Measurements from ENCODE around the gene RPS6KA2.

Gene RPS6KA2

DNA sequence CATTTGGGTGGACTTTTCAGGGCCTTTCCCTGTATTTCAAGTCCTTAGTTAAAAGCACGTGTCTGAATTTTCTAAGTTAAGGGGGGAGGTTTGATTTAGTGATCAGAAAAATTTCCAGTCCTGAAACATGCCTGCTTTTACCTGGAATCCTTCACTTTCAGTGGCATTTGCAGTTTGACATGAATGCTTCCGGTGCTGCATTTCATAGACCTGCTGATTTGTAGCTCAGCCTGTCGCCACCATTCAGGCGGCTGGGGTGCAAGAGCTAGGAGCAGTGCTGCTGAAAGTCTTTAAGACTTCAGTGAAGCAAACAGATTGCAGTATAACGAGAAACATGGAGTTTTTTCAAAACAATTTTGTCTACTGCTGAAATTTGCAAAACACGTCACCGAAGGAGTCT is 14.0 kb downstream of the RPS6KA2 start:
- DNase-seq, result no peak

DNA sequence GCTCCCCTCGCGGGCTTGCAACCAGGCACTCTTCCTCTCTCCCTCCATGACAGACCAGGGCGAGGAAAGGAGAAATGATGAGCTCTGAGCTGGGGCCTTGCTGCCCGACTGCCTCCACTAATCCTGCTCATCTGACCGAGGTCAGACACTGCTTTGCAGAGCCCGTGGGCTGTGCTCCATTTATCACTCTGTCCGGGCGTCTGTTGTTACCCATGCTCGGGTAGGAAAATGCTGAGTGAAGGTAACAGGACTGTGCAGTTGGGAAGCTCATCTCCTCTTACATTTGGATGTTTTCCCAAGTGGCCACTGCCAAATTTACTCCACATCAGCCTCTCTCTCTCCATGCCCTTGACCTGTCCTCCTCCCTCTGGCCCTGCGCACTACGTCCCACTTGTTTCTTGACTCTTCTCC is 14.6 kb downstream of the RPS6KA2 start:
- no peak for DNase-seq

DNA sequence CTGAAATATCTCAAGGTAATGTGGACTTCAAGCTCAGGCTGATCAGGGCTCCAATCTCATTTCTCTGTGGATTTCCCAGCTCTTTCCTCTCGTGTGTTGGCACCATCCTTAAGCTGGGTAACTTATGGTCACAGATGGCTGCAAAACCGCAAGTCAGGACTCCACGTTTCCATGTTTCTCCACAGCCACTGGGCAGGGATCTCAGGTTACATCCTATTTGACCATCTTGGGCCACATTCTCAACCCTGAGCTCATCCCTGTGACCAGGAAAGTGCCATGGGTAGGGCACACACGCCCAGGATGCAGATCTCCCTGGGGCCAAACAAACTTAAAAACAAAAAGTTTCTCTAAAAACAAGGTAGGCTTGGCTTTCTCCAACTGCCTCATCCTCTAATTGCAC is 15.4 kb downstream of the RPS6KA2 start:
- DNase-seq, result no peak

DNA sequence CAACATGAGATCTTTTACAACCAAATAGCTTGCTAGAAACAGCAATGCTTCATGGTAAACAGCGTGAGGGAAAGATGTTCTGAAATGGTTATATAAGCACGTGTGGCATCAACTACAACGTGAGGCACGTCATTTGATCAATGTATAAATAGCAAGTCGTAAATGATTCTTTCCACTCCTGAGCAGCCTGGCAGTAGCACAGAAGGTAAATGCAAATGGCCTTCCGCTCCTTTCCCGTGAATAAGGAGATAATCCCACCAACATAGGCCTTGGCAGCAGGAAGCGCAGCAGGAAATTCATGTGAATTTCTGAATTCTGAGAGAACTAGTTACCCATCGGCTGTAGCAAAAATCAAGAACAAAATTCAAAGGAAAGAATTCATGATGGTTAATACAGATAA is 17.0 kb downstream of the RPS6KA2 start:
- DNase-seq, result no peak

DNA sequence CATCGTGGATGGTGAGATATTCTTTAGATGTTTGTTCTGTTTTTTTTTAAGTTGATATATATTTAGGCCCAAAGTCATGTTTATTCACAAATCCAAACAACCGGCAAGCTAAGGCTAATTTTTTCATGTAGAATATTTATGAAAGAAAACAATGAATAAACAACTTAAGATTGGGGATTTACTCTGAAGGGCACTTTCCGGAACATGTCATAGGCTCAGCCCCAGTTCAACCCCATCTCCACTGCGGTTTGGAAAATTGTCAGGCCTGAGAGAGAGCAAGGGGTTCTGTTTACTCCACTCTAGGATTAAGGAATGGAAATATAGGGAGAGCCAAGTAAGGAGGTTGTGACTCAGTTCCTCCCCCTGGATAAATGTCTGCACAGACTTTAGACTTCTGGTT is 18.3 kb downstream of the RPS6KA2 start:
- no peak for DNase-seq

DNA sequence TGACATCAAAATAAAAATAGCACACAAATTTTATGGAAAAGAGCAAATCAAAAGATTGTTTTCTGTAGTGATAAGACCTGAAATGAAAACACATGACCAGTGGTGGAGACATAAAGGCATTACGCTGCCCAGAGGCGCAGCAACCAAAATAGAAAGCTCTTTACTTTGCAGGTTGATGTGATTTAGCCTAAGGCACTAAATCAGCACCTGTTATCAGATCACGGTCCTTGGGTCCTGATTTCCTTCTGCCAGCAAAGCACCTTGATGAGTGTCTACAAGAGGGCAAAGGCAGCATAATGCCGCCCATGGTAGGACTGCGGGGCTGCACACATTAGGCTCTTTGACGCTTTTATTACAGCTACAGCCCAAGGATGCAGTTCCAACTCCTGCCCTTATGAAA is 21.3 kb downstream of the RPS6KA2 start:
- DNase-seq, result no peak

DNA sequence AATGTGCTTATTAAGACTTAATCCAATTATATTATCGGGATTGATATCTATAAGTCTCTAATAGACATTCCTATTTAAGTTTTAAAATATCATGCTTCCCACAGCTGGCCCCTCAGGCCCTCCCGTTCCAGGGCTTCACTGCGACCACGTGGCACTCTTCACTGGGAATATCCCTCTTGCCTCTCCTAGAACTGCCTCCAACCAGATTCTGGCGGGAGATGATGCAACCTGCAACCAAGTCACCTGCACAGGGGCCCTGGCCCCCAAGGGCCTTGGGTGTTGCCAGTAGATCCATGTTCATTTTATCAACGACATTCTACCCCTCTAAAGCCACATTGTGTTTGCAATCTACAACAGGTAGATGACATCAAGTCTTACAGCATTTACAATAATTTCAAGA is 22.1 kb downstream of the RPS6KA2 start:
- no peak for DNase-seq

DNA sequence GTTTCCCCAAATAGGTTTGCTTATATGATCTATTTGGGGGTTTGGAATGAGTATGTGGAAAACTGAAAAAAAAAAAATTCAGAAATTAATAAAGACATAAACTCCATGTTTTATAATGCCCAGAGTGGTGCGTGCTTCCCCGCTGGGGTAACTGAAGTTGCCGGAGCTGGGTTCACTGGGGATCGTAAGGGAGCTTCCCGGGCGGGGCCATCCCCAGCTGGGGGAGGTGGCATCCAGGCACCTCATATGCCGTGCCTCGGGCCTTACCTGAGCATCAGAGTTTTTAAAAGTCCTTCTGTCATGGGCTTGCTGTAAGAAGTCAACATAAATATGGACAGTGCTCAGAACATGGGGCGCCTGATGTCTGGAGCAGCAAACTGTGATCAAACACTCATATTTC is 22.7 kb downstream of the RPS6KA2 start:
- no peak for DNase-seq

DNA sequence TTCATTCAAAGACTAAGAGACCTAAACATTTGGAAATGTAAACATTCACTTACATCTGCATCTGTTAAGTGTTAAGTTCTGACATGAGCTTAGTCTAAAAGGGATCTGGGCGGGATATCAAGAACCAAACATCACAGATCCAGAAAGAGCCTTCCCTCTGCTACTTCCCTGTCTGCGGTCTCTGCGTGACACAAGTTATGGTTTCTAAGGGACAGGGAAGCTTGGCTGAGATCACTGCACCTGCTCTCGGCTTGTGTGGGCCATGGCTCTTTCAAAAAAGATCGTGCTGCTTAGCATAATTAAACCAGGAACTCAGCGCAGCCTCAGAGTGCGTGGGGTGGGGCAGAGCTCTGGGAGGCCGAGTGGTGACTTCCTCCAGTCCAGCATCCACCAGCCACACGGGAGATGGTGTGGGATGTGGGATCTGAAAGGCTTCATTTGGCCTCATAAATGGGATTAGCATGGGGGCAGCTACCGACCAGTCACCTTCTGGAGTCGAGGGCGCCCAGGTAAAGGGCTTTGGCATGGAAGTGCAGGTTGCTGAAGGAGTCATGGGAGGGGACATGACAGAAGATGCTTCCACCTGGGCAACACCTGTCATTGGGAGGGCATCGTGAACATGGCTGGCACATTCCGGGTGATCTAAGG is 23.9 kb downstream of the RPS6KA2 start:
- DNase-seq, result no peak

DNA sequence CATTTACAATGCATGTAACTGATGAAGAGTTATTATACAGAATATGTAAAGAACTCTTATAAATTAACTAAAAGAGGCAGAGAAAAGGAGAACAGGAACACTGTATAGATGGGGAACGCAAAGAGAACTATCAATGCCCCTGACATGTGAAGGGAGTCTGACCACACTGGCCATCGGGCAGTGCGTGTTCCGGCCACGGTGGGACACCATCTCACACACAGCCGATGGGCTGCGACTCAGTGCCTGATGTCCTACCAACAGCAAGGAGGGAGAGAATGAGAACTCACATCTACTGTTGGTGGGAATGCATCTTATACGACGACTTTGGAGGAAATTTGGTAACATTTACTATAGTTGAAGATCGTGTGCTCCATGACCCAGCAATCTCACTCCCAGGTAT is 25.1 kb downstream of the RPS6KA2 start:
- DNase-seq, result no peak

DNA sequence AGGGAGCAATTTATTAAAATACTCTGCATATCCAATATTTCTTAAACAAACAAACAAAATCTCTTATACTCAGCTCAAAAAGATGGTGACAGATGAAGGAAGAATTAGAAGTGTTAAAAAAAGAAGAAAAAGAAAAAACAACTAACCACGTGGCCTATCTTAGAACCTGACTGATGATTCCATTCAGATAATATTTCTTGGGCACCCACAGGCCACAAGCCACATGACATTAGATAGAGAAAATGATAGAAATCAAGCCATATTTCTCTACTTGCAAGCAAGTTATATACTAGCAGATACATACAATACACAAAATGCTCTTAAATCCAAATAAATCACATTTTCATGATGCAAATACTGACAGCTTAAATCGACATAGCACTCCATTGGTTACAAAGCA is 26.1 kb downstream of the RPS6KA2 start:
- DNase-seq, result no peak

DNA sequence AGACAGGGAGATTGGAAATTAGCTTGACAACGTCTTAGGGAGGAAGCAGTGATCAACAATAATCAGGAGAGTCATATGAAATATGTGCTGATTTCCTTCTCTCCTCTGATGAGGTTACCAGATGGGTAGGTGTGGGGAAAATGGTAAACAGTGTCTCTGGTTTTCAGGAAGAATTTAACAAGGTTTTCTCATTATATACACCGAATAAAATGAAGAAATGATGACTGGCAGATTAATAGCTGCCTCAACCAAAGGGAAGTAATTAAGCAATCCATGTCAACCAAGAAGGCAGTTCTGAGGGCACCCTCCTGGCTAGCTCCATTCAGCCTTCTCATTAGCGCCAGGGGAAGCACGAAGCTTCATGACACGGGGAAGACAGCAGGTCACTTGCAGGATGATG is 27.8 kb downstream of the RPS6KA2 start:
- DNase-seq, result no peak

DNA sequence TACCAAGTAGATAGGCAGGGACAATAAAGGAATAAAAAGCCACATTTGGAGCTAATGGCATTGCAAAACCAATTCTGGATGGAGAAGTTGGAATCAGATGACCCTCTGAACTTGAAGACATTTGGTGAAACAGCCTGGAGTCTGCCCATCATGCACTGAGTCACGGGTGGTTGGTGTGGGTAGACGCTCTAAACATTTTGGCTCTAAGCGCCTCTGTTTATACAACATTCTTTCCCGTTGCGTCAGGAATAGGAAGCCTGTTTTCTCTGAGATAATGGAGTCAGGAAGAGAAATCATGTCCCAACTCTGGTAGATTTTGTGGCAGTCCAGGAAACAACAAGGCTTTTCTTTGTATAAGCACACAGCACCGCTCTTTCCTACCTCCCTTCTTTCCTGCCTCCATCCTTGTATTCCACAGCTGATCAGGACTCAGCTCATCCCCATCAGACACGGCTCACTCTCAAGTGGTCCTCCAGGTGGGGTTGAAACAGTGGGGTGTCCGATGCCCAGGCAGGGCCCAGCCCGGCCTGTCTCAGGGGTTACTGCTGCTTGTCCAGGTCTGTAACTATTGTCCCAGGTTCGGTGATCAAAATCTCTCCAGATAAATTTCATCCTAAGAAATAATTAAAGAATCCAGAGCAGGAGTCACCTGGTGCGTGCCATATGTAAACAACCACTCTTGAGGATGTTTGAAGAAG is 28.5 kb downstream of the RPS6KA2 start:
- DNase-seq, result no peak

DNA sequence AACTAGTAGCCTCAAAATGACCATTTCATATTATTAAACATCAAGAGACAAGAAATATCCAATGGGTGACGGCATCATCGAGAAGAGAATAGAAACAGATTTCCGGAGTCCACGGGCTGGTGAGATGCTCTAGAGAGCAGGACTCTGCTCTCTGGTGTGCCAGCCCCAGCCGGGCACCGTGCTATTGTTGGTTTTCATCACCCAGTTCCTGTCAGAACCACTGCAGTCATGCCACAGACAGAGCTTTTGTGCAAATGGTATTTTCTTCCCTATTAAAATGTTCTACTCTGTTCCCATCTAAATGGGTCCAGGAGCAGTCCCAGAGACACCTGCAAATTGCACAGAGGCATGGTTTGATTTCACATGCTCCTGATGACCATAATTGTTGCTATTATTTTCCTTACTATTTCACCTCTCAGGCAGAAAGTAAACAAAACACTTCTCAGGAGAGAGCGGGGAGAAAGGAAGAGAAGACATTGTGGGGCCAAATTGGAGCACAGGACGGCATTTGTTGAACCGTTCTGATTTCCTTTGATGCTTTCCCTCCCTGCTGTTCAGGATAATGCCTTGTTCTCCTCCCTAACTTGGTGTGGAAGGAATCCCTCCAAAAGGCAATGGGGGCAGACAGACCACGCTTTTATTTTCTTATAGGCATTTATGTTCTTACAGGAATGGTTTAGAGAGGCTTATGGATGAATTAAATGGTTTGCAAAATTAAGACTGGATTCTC is 29.2 kb downstream of the RPS6KA2 start:
- DNase-seq, result no peak

DNA sequence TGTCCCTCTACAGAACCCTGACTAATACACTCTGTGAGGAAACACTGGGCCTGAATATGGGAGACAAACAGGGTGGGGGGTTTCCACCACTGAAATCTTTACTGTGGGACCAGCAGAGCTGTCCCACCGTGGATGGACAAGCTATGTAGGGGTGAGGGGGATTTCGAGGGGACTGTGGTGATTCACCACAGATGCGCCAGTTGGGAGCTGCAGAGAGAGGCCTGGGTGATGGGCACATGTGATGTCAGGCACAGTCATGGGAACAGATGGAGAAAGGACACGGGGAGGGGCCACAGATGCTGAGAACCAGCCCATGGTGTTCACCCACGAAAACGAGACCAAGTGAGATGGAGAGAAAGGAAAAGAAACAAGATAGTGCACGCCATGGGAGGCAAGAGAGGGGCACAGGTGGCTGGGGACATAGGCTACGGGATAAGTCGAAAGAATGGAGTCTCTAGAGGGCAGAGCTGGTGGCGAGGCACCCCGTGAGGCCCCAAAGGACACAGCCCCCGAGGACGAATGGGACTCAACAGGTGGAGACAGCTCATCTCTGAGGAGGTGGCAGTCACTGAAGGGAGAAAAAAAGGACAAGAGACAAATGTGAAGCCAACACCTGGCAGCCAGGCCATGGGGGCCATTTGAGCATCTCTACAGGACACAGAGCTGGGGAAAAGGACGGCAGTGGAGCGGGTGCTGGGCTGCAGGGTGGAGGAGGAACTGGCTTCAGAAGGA is 30.1 kb downstream of the RPS6KA2 start:
- DNase-seq, result no peak

DNA sequence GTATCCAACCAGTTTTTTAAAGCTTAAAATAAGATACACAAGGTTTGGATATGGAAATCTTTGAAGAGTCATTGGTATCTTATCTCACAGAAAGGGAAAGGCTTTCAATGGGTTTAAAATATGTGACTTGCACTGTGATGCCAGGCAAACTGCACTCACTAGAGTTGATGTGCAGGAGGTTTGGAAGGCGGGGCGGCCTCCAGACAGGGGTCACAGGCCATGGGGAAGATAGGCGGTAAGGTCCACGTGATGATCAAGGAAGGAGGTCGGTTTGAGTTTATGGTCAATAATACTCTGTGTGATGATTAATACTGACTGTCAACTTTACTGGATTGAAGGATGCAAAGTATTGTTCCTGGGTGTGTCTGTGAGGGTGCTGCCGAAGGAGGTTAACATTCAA is 31.1 kb downstream of the RPS6KA2 start:
- no peak for DNase-seq

DNA sequence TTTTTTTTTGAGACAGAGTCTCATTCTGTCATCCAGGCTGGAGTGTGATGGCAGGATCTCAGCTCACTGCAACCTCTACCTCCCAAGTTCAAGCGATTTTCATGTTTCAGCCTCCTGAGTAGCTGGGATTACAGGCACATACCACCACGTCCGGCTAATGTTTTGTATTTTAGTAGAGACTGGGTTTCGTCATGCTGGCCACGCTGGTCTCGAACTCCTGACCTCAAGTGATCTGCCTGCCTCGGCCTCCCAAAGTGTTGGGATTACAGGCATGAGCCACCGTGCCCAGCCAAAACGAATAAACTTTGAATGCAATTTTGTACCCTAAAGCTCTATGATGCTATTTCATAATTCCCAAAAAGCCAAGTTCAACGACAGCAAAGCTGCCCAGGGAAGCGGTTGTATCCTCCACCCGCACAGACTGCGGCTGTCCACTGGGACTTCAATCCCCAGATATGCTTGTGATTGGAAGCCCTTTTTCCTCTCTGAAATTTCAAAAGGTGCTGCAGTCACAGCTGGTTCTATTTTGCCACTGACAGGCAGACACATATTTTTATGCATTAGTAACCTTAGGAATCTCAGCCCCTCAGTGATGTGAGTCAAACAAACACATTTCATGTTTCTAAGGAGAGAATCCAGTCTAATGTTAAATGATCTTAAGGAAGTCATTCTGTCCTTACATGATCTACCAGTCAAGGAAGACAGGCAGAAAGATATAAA is 31.8 kb downstream of the RPS6KA2 start:
- no peak for DNase-seq

DNA sequence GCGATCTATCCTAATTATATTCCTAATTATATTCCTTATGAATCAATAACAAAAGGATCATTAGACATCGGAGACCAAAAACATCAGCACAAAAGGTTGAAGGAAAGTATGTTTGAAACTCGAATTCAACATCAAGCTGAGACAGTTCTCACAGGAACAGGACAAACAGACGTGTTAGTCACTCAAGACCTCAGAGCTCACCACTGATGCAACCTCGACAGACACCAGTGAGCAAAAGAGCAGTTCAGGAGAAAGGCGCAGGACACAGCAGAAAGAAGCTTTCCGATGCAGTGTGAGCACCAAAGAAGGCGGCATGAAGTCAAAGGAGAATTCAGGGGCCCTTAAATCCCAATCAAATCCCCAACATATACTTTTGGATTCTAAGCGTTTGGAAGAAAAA is 34.2 kb downstream of the RPS6KA2 start:
- DNase-seq, result no peak

DNA sequence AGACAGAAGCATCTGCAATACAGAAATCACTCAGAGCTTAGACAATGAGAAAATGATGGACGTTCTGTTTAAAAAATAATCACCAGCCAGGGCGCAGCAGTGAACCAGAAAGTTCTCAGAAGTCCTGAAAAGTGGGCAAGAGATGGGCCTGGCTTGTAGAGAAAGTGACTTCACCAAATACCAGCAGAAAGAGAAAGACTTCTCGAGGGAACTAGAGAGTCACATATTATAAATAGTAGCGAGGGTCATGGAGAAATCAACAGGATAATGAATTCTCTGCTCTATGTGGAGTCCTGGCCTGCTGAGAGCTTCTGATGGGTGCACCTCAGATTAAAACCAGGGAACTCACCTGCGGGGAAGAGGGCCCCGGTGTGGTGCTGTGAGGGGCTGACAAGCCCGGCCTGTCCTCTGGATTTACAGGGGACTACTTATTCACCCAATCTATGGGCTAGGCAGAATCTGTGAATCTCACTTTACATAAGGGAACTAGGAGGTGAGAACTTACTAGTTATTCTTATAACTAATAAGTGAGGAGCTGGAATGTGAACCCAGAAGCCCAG is 35.0 kb downstream of the RPS6KA2 start:
- DNase-seq, result no peak

DNA sequence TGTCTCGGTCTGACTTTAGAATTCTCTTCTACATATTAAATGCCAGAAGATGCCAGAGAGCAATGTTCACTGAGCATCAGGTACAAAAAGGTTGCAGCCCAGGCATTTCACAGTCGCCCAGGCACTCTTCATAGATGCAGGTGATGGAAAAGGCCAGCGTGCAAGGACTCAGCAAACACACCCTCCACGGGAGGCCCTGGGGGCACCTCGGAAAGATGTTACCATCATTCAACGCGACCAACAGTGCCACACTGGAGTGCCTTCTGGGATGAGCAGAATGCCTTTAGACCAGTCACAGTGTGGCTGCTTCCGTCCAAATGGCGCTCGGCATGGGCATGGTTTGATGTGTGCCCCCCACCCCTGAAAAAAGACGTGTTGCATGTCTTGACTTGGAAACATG is 36.0 kb downstream of the RPS6KA2 start:
- no peak for DNase-seq

DNA sequence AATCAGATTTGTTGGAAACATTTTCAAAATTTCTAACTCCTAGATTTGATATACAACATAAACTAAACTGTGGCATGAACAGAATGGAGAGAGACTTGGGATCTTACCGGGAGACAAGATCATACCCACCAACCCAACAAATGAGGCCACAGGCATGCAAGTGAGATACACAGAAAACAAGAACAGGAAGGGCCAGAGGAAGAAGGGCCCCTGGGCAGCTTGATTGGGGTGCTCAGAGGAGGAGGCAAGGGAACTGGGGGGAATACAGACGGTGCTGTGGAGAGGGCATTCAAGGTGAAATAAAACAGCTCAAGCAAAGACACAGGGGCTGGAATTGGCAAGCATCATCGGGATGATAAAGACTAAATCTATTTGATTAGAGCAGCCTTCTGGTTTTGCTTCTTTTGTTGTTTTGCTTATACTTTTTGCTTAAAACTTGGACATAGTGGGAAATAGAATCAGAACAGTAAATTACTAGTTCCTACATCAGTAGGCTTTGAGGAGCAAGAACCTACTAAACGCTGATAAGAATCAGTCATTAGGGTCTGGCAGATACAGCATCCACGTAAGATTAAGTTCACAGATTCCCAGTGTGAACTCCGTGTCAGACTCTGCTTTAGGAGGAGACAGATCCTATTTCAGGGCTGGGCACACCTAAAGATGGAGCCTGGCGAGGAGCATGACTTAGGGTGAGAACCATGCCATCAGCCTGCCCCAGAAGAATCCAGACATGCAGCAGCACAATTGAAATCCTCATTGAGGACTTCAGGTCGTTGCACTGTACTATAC is 37.1 kb downstream of the RPS6KA2 start:
- no peak for DNase-seq

DNA sequence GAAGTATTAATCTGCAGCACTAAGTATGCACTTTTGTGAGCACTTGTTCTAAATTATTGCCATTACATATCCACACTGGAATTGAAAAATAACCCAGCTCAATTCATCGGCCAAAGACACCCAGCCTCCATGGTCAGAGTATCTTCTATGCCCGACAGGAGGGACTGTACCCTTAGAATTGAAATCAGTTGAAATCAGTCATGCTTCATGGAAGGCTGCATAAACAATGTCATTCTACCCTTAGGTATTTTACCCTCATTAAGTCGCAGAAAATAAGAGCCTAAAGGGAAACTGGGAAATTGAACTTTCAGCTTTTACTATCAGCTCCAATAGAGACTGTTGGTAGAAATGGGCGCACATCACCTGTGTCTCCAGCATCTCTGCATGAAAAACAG is 37.7 kb downstream of the RPS6KA2 start:
- no peak for DNase-seq

Measured in DMS53 (cell line).